Panc1 (cell line): ENCODE data around the gene BTBD17. TPM values are rescaled to one million over a fixed set of nuclear protein-coding genes. Genes with fewer than 3 reads are reported as not detected.

Experiments
- ATAC-seq: fragments of 200-7000 bp; cut with Tn5 transposase; 2 replicates; pipeline ENCODE4 v1.9.1; 2020; ENCODE audit warnings: mild to moderate bottlenecking, moderate library complexity
- BruUV-seq: library from RNA; stranded (reverse); fragments of 400-500 nt; replicated peaks from 2 replicates; lab custom pipeline; 2021; lab: Mats Ljungman, UMichigan
- CTCF ChIA-PET: fragments of 300-600 bp; sonication (Branson Sonifier 250); formaldehyde crosslinking; loops from one replicate; lab custom pipeline; 2022; ENCODE audit warnings: antibody characterized with exemption; lab: Charles Lee
- POLR2A ChIA-PET: fragments of 300-600 bp; sonication (Branson Sonifier 250); formaldehyde crosslinking; loops from one replicate; lab custom pipeline; 2022; ENCODE audit warnings: antibody characterized with exemption; lab: Charles Lee
- DNase-seq: peaks from one replicate; pipeline ENCODE4 v3.0.0-alpha.2; 2010; ENCODE audit warnings: low read depth, low spot score
- H3K27ac ChIP-seq: 2 replicates; pipeline ENCODE4 v1.5.1; 2011; ENCODE audit warnings: mild to moderate bottlenecking, low read length, inconsistent platforms
- H3K27me3 ChIP-seq: fragments of 200-500 bp; sonication (Bioruptor generic); 2 replicates; pipeline ENCODE4 v1.6.0; 2014; ENCODE audit warnings: low read length, inconsistent platforms; ENCODE audit not compliant: control insufficient read depth, insufficient read depth
- H3K36me3 ChIP-seq: fragments of 200-500 bp; sonication (Bioruptor generic); 2 replicates; pipeline ENCODE4 v1.5.1; 2014; ENCODE audit warnings: inconsistent platforms, mild to moderate bottlenecking, low read length, moderate library complexity; ENCODE audit not compliant: control insufficient read depth, insufficient read depth
- H3K4me1 ChIP-seq: 2 replicates; pipeline ENCODE4 v1.5.1; 2011; ENCODE audit warnings: inconsistent platforms, mild to moderate bottlenecking, low read length, moderate library complexity; ENCODE audit not compliant: control insufficient read depth, insufficient read depth
- H3K4me3 ChIP-seq, 2 experiments: 2 replicates each; pipeline ENCODE4 v1.5.1; 2011 to 2012; ENCODE audit warnings: low read depth in 2 of 2, low read length in 2 of 2, mild to moderate bottlenecking in 2 of 2, inconsistent platforms in 1 of 2, moderate library complexity in 1 of 2
- H3K9me3 ChIP-seq: fragments of 200-500 bp; sonication (Bioruptor generic); 2 replicates; pipeline ENCODE4 v1.5.1; 2014; ENCODE audit warnings: low read depth, mild to moderate bottlenecking, inconsistent platforms, low read length, moderate library complexity; ENCODE audit not compliant: control insufficient read depth, insufficient read depth
- POLR2AphosphoS5 ChIP-seq: IDR thresholded peaks from 2 replicates; pipeline ENCODE4 v1.6.1; 2012; ENCODE audit warnings: mild to moderate bottlenecking, low read depth, low read length, moderate library complexity
- SIN3A ChIP-seq: IDR thresholded peaks from 2 replicates; pipeline ENCODE4 v1.6.1; 2012; ENCODE audit warnings: low read depth, mild to moderate bottlenecking, low read length, moderate library complexity, borderline replicate concordance; ENCODE audit not compliant: insufficient read depth
- TCF7L2 ChIP-seq: IDR thresholded peaks from 2 replicates; pipeline ENCODE4 v1.6.1; 2011; ENCODE audit warnings: mild to moderate bottlenecking, low read depth, low read length, inconsistent platforms
- in situ Hi-C: cut with HindIII; loops from 2 replicates; pipeline ENCODE4 v1.10.0; 2016; ENCODE audit warnings: low sequenced_read_pairs, low pct_unique_long_range_greater_than_20kb
- intact Hi-C: fragments of 100-400 bp; cut with micrococcal nuclease; formaldehyde crosslinking; loops from one replicate; pipeline ENCODE4 v1.10.0; 2022; ENCODE audit not compliant: unreplicated experiment
- total RNA-seq: library from RNA; stranded (reverse); gene quantifications from one replicate; pipeline ENCODE4 v1.2.1, GENCODE V29; 2021; ENCODE audit not compliant: unreplicated experiment
- TF ChIP-seq, protein P1 (sequence below): fragments of 450-650 bp; IDR thresholded peaks from 2 replicates; pipeline ENCODE4 v1.5.1; 2017; ENCODE audit warnings: mild to moderate bottlenecking
- TF ChIP-seq, protein P2 (sequence below), 2 experiments: IDR thresholded peaks; 2 replicates each; pipeline ENCODE4 v1.6.1; 2011 to 2012; ENCODE audit warnings: low read depth in 2 of 2, control low read depth in 1 of 2, low read length in 1 of 2, mild to moderate bottlenecking in 1 of 2, moderate library complexity in 1 of 2; ENCODE audit not compliant: insufficient read depth in 1 of 2

The BTBD17 gene
- total RNA-seq, 1 experiment from 2014 or later = not detected

DNA sequence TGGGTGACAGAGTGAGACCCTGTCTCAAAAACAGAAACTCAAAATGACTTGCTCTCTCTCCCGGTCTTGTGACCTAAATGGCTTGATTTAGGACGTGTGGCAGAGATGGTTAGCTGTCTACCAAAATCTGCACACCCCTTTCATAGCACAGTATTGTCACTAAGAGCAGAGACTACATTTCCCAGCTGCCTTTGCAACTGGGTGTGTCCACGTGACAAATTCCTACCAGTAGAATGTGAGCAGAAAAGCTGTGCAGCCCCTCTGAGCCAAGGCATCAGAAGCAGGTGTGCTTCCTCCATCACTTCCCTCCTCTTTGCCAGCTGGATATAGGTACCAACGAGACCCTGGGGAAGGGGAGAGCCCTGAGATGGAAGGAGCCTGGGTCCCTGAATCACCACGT is 31.2 kb upstream of the BTBD17 start:
- no peak for ATAC-seq
- POLR2A ChIA-PET = no interaction called here
- intact Hi-C loops = no loop called here

DNA sequence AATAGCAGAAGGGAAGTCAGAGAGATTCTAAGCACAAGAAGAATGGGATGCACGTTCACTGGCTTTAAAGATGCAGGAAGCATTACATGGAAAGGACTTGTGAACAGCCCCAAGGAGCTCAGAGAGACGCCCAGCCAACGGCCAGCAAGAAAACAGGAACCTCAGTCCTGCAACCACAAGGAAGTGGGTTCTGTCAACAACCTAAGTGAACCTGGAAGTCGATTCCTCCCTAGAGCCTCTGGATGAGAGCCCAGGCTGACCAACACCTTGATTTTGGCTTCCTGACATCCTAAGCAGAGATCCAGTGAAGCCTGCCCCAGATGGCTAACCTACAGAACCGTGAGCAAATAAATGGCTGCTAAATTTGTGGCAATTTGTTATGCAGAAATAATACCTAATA is 30.1 kb upstream of the BTBD17 start:
- ChIA-PET CTCF (interaction anchor here (0.6 to 0.7 kb wide), 2 partner anchors 12 to 62 kb away, joined by 5 to 13 read pairs; no protein-coding TSS in a partner anchor), POLR2A (no interaction called here)
- in situ Hi-C loops (no loop called here), intact Hi-C loops (no loop called here)
- Histone ChIP-seq H3K27ac (no peak overlapping the region), H3K9me3 (no peaks in the 10 kb centered on the region), H3K36me3 (no peaks in the 10 kb centered on the region), H3K4me3 (no peak overlapping the region), H3K4me1 (no peaks in the 10 kb centered on the region), H3K27me3 (no peaks in the 10 kb centered on the region)
- DNase-seq (no peak), ATAC-seq (no peak)
- no TSS peak for BruUV-seq
- TF ChIP-seq POLR2AphosphoS5 (no peak), TCF7L2 (no peak), SIN3A (no peak)
- TF ChIP-seq, protein P1, sequence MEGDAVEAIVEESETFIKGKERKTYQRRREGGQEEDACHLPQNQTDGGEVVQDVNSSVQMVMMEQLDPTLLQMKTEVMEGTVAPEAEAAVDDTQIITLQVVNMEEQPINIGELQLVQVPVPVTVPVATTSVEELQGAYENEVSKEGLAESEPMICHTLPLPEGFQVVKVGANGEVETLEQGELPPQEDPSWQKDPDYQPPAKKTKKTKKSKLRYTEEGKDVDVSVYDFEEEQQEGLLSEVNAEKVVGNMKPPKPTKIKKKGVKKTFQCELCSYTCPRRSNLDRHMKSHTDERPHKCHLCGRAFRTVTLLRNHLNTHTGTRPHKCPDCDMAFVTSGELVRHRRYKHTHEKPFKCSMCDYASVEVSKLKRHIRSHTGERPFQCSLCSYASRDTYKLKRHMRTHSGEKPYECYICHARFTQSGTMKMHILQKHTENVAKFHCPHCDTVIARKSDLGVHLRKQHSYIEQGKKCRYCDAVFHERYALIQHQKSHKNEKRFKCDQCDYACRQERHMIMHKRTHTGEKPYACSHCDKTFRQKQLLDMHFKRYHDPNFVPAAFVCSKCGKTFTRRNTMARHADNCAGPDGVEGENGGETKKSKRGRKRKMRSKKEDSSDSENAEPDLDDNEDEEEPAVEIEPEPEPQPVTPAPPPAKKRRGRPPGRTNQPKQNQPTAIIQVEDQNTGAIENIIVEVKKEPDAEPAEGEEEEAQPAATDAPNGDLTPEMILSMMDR = no peak
- TF ChIP-seq, protein P2, sequence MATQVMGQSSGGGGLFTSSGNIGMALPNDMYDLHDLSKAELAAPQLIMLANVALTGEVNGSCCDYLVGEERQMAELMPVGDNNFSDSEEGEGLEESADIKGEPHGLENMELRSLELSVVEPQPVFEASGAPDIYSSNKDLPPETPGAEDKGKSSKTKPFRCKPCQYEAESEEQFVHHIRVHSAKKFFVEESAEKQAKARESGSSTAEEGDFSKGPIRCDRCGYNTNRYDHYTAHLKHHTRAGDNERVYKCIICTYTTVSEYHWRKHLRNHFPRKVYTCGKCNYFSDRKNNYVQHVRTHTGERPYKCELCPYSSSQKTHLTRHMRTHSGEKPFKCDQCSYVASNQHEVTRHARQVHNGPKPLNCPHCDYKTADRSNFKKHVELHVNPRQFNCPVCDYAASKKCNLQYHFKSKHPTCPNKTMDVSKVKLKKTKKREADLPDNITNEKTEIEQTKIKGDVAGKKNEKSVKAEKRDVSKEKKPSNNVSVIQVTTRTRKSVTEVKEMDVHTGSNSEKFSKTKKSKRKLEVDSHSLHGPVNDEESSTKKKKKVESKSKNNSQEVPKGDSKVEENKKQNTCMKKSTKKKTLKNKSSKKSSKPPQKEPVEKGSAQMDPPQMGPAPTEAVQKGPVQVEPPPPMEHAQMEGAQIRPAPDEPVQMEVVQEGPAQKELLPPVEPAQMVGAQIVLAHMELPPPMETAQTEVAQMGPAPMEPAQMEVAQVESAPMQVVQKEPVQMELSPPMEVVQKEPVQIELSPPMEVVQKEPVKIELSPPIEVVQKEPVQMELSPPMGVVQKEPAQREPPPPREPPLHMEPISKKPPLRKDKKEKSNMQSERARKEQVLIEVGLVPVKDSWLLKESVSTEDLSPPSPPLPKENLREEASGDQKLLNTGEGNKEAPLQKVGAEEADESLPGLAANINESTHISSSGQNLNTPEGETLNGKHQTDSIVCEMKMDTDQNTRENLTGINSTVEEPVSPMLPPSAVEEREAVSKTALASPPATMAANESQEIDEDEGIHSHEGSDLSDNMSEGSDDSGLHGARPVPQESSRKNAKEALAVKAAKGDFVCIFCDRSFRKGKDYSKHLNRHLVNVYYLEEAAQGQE (IDR thresholded peaks at IDR 0.05; ENCODE audit: insufficient read depth in 1 of 2, low read depth in 2 of 2, low read length in 1 of 2) = no peak

More for the DNA sequence above, 31.2 kb upstream of the BTBD17 start:
- no peak overlapping the region for H3K27ac ChIP-seq
- no peaks in the 10 kb centered on the region for H3K36me3 ChIP-seq
- no peak for DNase-seq
- BruUV-seq = no TSS peak
- no peak for TF ChIP-seq TCF7L2
- no peak for TF ChIP-seq POLR2AphosphoS5
- TF ChIP-seq SIN3A = no peak
- TF ChIP-seq, protein P1 = no peak
- TF ChIP-seq, protein P2 (IDR thresholded peaks at IDR 0.05; ENCODE audit: insufficient read depth in 1 of 2, low read depth in 2 of 2, low read length in 1 of 2) = no peak
- in situ Hi-C loops = no loop called here
- CTCF ChIA-PET = no interaction called here
- H3K4me1 ChIP-seq = no peaks in the 10 kb centered on the region
- no peaks in the 10 kb centered on the region for H3K9me3 ChIP-seq
- H3K27me3 ChIP-seq = no peaks in the 10 kb centered on the region
- no peak overlapping the region for H3K4me3 ChIP-seq
